Activated T-cell treated with anti-CD3 and anti-CD28 coated beads, Interleukin-2, amount 50 U/mL, for 24 hours (primary cell): ENCODE data around the gene BRD4.
"Not testable (repeated sequence)": the region's sequence is repeated elsewhere in the genome, so short reads cannot be mapped to it uniquely, and the experiment has no call there.

ENCODE experiments used
- DNase-seq: peaks from one replicate; pipeline ENCODE4 v3.0.0-alpha.2; 2020
- H3K27ac Mint-ChIP-seq: 2 replicates; pipeline ENCODE4 v1.8.0; 2020; ENCODE audit warnings: mild to moderate bottlenecking, mixed read lengths
- H3K27me3 Mint-ChIP-seq: 2 replicates; pipeline ENCODE4 v1.8.0; 2020; ENCODE audit warnings: mixed read lengths
- H3K36me3 Mint-ChIP-seq: 2 replicates; pipeline ENCODE4 v1.8.0; 2020; ENCODE audit warnings: low read depth, mixed read lengths
- H3K4me1 Mint-ChIP-seq: 2 replicates; pipeline ENCODE4 v1.8.0; 2020; ENCODE audit warnings: low read depth, mixed read lengths
- H3K4me3 Mint-ChIP-seq: 2 replicates; pipeline ENCODE4 v1.8.0; 2020; ENCODE audit warnings: mild to moderate bottlenecking, moderate library complexity, mixed read lengths
- H3K9me3 Mint-ChIP-seq: 2 replicates; pipeline ENCODE4 v1.8.0; 2020; ENCODE audit warnings: mixed read lengths

BRD4 gene

GRCh38 chr19:15337202-15337601 lies 4.9 kb upstream of the BRD4 start:
- H3K36me3 Mint-ChIP-seq = peaks cover 30% of the 10 kb centered on the region
- peaks cover 14% of the 10 kb centered on the region for H3K4me1 Mint-ChIP-seq
- DNase-seq = no peak
- no peak overlapping the region for H3K27ac Mint-ChIP-seq
- no peaks in the 10 kb centered on the region for H3K27me3 Mint-ChIP-seq
- H3K9me3 Mint-ChIP-seq = no peaks in the 10 kb centered on the region
- H3K4me3 Mint-ChIP-seq = no peak overlapping the region

GRCh38 chr19:15335992-15336391 lies 3.7 kb upstream of the BRD4 start:
- peaks cover 15% of the 10 kb centered on the region for H3K4me1 Mint-ChIP-seq
- peaks cover 33% of the 10 kb centered on the region for H3K36me3 Mint-ChIP-seq
- not testable (repeated sequence) for H3K27ac Mint-ChIP-seq, DNase-seq, H3K27me3 Mint-ChIP-seq, H3K9me3 Mint-ChIP-seq, H3K4me3 Mint-ChIP-seq

- Mint-ChIP-seq H3K36me3 (peaks cover 47% of the 10 kb centered on the region), H3K4me3 (peak overlapping the region; percentile 95), H3K4me1 (peaks cover 56% of the 10 kb centered on the region), H3K9me3 (no peaks in the 10 kb centered on the region), H3K27me3 (no peaks in the 10 kb centered on the region), H3K27ac (peak overlapping the region; percentile 97)
- peak; percentile 80 for DNase-seq
These were observed 674 bp downstream of the BRD4 start for GRCh38 chr19:15331419-15332310.

- Mint-ChIP-seq H3K4me1 (peaks cover 62% of the 10 kb centered on the region), H3K27me3 (no peaks in the 10 kb centered on the region), H3K4me3 (peak overlapping the region; percentile 95), H3K27ac (peak overlapping the region; percentile 97), H3K36me3 (peaks cover 41% of the 10 kb centered on the region), H3K9me3 (no peaks in the 10 kb centered on the region)
- no peak for DNase-seq
These were observed 1.4 kb downstream of the BRD4 start for GRCh38 chr19:15330801-15331418.

GRCh38 chr19:15328312-15328711 lies 4.0 kb downstream of the BRD4 start:
- H3K27ac Mint-ChIP-seq = peak overlapping the region; percentile 69
- no peaks in the 10 kb centered on the region for H3K27me3 Mint-ChIP-seq
- peaks cover 41% of the 10 kb centered on the region for H3K36me3 Mint-ChIP-seq
- H3K4me1 Mint-ChIP-seq = peaks cover 79% of the 10 kb centered on the region
- DNase-seq = no peak
- H3K4me3 Mint-ChIP-seq = peak overlapping the region; percentile 95
- no peaks in the 10 kb centered on the region for H3K9me3 Mint-ChIP-seq

- peaks cover 1% of the 10 kb centered on the region for H3K9me3 Mint-ChIP-seq
- no peaks in the 10 kb centered on the region for H3K27me3 Mint-ChIP-seq
- peak overlapping the region; percentile 75 for H3K27ac Mint-ChIP-seq
- H3K36me3 Mint-ChIP-seq = peaks cover 32% of the 10 kb centered on the region
- peaks cover 88% of the 10 kb centered on the region for H3K4me1 Mint-ChIP-seq
- peak overlapping the region; percentile 2 for H3K4me3 Mint-ChIP-seq
- no peak for DNase-seq
These were observed 7.4 kb downstream of the BRD4 start for GRCh38 chr19:15324791-15325519.

- H3K27me3 Mint-ChIP-seq = no peaks in the 10 kb centered on the region
- peak overlapping the region; percentile 75 for H3K27ac Mint-ChIP-seq
- H3K36me3 Mint-ChIP-seq = peaks cover 24% of the 10 kb centered on the region
- H3K4me3 Mint-ChIP-seq = no peak overlapping the region
- peaks cover 1% of the 10 kb centered on the region for H3K9me3 Mint-ChIP-seq
- DNase-seq = no peak
- H3K4me1 Mint-ChIP-seq = peaks cover 87% of the 10 kb centered on the region
These were observed 8.7 kb downstream of the BRD4 start for GRCh38 chr19:15323496-15324235.

- Mint-ChIP-seq H3K27me3 (no peaks in the 10 kb centered on the region), H3K27ac (peak overlapping the region; percentile 85), H3K36me3 (peaks cover 21% of the 10 kb centered on the region), H3K4me1 (peaks cover 88% of the 10 kb centered on the region), H3K4me3 (no peak overlapping the region), H3K9me3 (peaks cover 1% of the 10 kb centered on the region)
- no peak for DNase-seq
These were observed 10.6 kb downstream of the BRD4 start for GRCh38 chr19:15321739-15322138.

GRCh38 chr19:15320116-15320515 lies 12.2 kb downstream of the BRD4 start:
- no peak for DNase-seq
- H3K27ac Mint-ChIP-seq = peak overlapping the region; percentile 83
- no peaks in the 10 kb centered on the region for H3K27me3 Mint-ChIP-seq
- H3K9me3 Mint-ChIP-seq = peaks cover 1% of the 10 kb centered on the region
- H3K36me3 Mint-ChIP-seq = peaks cover 26% of the 10 kb centered on the region
- no peak overlapping the region for H3K4me3 Mint-ChIP-seq
- H3K4me1 Mint-ChIP-seq = peaks cover 87% of the 10 kb centered on the region

- Mint-ChIP-seq H3K4me3 (peak overlapping the region; percentile 10), H3K36me3 (peaks cover 35% of the 10 kb centered on the region), H3K27ac (peak overlapping the region; percentile 83), H3K27me3 (no peaks in the 10 kb centered on the region), H3K4me1 (peaks cover 85% of the 10 kb centered on the region), H3K9me3 (peaks cover 1% of the 10 kb centered on the region)
- no peak for DNase-seq
These were observed 14.1 kb downstream of the BRD4 start for GRCh38 chr19:15318241-15318691.

- no peak overlapping the region for H3K4me3 Mint-ChIP-seq
- peaks cover 33% of the 10 kb centered on the region for H3K36me3 Mint-ChIP-seq
- peaks cover 1% of the 10 kb centered on the region for H3K9me3 Mint-ChIP-seq
- H3K4me1 Mint-ChIP-seq = peaks cover 87% of the 10 kb centered on the region
- H3K27ac Mint-ChIP-seq = peak overlapping the region; percentile 83
- no peak for DNase-seq
- H3K27me3 Mint-ChIP-seq = no peaks in the 10 kb centered on the region
These were observed 14.8 kb downstream of the BRD4 start for GRCh38 chr19:15317392-15318071.

- Mint-ChIP-seq H3K27me3 (no peaks in the 10 kb centered on the region), H3K4me1 (peaks cover 89% of the 10 kb centered on the region), H3K36me3 (peaks cover 36% of the 10 kb centered on the region), H3K9me3 (no peaks in the 10 kb centered on the region), H3K4me3 (peak overlapping the region; percentile 39), H3K27ac (peak overlapping the region; percentile 83)
- DNase-seq = no peak
These were observed 15.8 kb downstream of the BRD4 start for GRCh38 chr19:15316498-15316897.

GRCh38 chr19:15315101-15315500 lies 17.2 kb downstream of the BRD4 start:
- H3K9me3 Mint-ChIP-seq = no peaks in the 10 kb centered on the region
- H3K4me3 Mint-ChIP-seq = no peak overlapping the region
- H3K4me1 Mint-ChIP-seq = peaks cover 86% of the 10 kb centered on the region
- peaks cover 35% of the 10 kb centered on the region for H3K36me3 Mint-ChIP-seq
- peak overlapping the region; percentile 85 for H3K27ac Mint-ChIP-seq
- no peaks in the 10 kb centered on the region for H3K27me3 Mint-ChIP-seq
- no peak for DNase-seq
